H1 (cell line): ENCODE measurements around the gene CCER1. TPM values are rescaled to one million over a fixed set of nuclear protein-coding genes. Genes with fewer than 3 reads are reported as not detected.

Experiments
- polyA plus RNA-seq, 7 experiments: library from polyadenylated mRNA; depleted of rRNA in 3 of 7; stranded (reverse) in 5 of 7; unstranded in 2 of 7; fragments of >200 nt in 5 of 7; fragments of 200-250 nt in 2 of 7; gene quantifications; 1 replicate in 5 of 7; 2 replicates in 1 of 7; 4 replicates in 1 of 7; pipeline versions ENCODE4 v1.2.1 to v1.2.3, GENCODE V29; 2011 to 2013; ENCODE audit warnings: missing spikeins in 2 of 7, mixed read lengths in 2 of 7
- total RNA-seq: library from RNA; stranded (reverse); fragmentation: NEBNext Ultra II Directional; extraction: Animal tissue kit (Norgen Biotek cat#: 25700); gene quantifications from 2 replicates; pipeline ENCODE4 v1.2.1, GENCODE V29; 2021

Gene CCER1
- total and polyA plus RNA-seq, 2 of the 8 experiments (the other 6 are each of a cell fraction or from before 2014, with no cell fraction given), result not detected

Other genes with a start within 250 kb of the CCER1 start
- gene EPYC, start 49.8 kb upstream of the CCER1 start, total RNA-seq, result not detected in 2 replicates
- gene EPYC, start 49.8 kb upstream of the CCER1 start, polyA plus RNA-seq (2011; rRNA removed), result not detected in 2 replicates
- gene KERA, start 102.8 kb upstream of the CCER1 start, total RNA-seq, result not detected in 2 replicates
- gene KERA, start 102.8 kb upstream of the CCER1 start, polyA plus RNA-seq (2011; rRNA removed), result not detected in 2 replicates
- not detected in 2 replicates for gene LUM, start 156.3 kb upstream of the CCER1 start, total RNA-seq
- not detected in 2 replicates for gene LUM, start 156.3 kb upstream of the CCER1 start, polyA plus RNA-seq (2011; rRNA removed)
- gene DCN, start 227.6 kb upstream of the CCER1 start, total RNA-seq, result not detected in 2 replicates
- gene DCN, start 227.6 kb upstream of the CCER1 start, polyA plus RNA-seq (2011; rRNA removed), result not detected in 2 replicates